ENCODE measurements around the gene MMP17.

- TF ChIP-seq POLR2A (IDR thresholded peaks at IDR 0.05; ENCODE audit: low read length): no peak
- TF ChIP-seq GATA1 (IDR thresholded peaks at IDR 0.05; ENCODE audit: low read depth, low read length): no peak
Observed at GRCh38 chr12:131844140-131844539, 15.9 kb downstream of the MMP17 start.

All from erythroblast (primary cell).